Measurements from ENCODE around the gene FOXP1. TPM values are rescaled to one million over a fixed set of nuclear protein-coding genes. Genes with fewer than 3 reads are reported as not detected.

Gene FOXP1
- total RNA-seq, 1 experiment from 2014 or later = 75.3 TPM

DNA sequence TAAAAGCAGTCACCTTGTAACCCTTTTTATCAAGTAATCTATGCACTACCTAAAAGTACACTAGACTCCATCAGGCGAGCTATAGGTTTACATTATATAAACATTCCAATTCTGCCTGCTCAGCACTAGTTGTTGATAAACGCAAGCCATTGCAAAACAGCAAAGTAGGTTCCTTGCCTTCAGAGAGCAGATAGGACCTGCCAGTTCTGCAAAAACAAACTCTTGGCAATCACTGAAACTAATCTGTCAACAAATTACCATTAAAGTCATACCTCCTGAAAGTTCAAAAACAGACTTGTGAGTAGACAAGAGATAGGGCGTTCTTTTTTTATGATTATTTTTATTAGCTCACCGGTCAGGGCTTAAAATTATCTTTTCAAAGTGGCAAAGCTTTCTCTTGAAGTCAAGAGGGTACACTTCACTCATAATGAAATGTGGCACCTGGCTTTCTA, 392.5 kb downstream of the FOXP1 start:
- H3K56ac ChIP-seq (ENCODE audit: insufficient read length, low read depth, low read length) = no peak overlapping the region
- no peak overlapping the region for H3K4ac ChIP-seq (ENCODE audit: low read depth, low read length)
- H3T11ph ChIP-seq (ENCODE audit: low read length) = no peak overlapping the region
- H2AFZ ChIP-seq (ENCODE audit: low read length) = no peak overlapping the region
- TF ChIP-seq, protein P1, sequence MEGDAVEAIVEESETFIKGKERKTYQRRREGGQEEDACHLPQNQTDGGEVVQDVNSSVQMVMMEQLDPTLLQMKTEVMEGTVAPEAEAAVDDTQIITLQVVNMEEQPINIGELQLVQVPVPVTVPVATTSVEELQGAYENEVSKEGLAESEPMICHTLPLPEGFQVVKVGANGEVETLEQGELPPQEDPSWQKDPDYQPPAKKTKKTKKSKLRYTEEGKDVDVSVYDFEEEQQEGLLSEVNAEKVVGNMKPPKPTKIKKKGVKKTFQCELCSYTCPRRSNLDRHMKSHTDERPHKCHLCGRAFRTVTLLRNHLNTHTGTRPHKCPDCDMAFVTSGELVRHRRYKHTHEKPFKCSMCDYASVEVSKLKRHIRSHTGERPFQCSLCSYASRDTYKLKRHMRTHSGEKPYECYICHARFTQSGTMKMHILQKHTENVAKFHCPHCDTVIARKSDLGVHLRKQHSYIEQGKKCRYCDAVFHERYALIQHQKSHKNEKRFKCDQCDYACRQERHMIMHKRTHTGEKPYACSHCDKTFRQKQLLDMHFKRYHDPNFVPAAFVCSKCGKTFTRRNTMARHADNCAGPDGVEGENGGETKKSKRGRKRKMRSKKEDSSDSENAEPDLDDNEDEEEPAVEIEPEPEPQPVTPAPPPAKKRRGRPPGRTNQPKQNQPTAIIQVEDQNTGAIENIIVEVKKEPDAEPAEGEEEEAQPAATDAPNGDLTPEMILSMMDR (conservative IDR thresholded peaks at IDR 0.05) = no peak
- H4K8ac ChIP-seq (replicated peaks; ENCODE audit: insufficient read length, low read depth, low read length) = no peak overlapping the region
- no peak overlapping the region for H2BK20ac ChIP-seq (ENCODE audit: low read depth, low read length, poor library complexity, severe bottlenecking)
- H2BK12ac ChIP-seq (ENCODE audit: insufficient read length, low read depth, low read length) = no peak overlapping the region
- H3K9ac ChIP-seq (ENCODE audit: extremely low read depth, insufficient read length, low read length) = no peak overlapping the region
- no peak overlapping the region for H3K4me2 ChIP-seq (ENCODE audit: insufficient read depth, insufficient read length, low read length)
- Mint-ChIP-seq H3K4me1 (peaks cover 4 to 9% of the 10 kb centered on the region in 2 experiments; a peak in 3 of 4 replicates), H3K36me3 (ENCODE audit: insufficient read depth in 1 of 3, low read depth in 3 of 3) (peaks cover 0 to 20% (median 4%) of the 10 kb centered on the region in 3 experiments; a peak in 2 of 7 replicates), H3K4me3 (no peak overlapping the region), H3K27me3 (ENCODE audit: low read depth) (no peaks in the 10 kb centered on the region), H3K27ac (no peak overlapping the region), H3K9me3 (no peaks in the 10 kb centered on the region; a peak in 1 of 5 replicates)
- no peaks in the 10 kb centered on the region for H4K20me1 ChIP-seq (ENCODE audit: control insufficient read depth, insufficient read depth, insufficient read length)
- H2BK15ac ChIP-seq (ENCODE audit: low read depth, low read length) = no peak overlapping the region
- H4K91ac ChIP-seq (ENCODE audit: insufficient read length, low read depth, low read length) = no peak overlapping the region
- H2BK5ac ChIP-seq (ENCODE audit: insufficient read length, low read length) = no peak overlapping the region
- no peak for DNase-seq
- H2BK120ac ChIP-seq (ENCODE audit: low read depth, low read length, poor library complexity, severe bottlenecking) = no peak overlapping the region
- no peaks in the 10 kb centered on the region for H3K79me1 ChIP-seq (ENCODE audit: insufficient read depth, low read depth, low read length, poor library complexity, severe bottlenecking)
- no peaks in the 10 kb centered on the region for H3K27me3 ChIP-seq (ENCODE audit: insufficient read depth, low read length)
- H3K23me2 ChIP-seq (ENCODE audit: insufficient read length, low read depth, low read length, poor library complexity, severe bottlenecking) = no peaks in the 10 kb centered on the region
- no peak overlapping the region for H4K5ac ChIP-seq (ENCODE audit: insufficient read length, low read depth, low read length)
- H3K79me2 ChIP-seq (ENCODE audit: insufficient read depth, low read length) = no peaks in the 10 kb centered on the region
- no CpG with 5 or more reads among the region's 4 CpGs for WGBS (ENCODE audit: extremely low coverage, insufficient read length, low lambda C conversion rate)
- H3K4me1 ChIP-seq (ENCODE audit: insufficient read depth, low read length) = peaks cover 2% of the 10 kb centered on the region; the same call in 1 of the 2 replicates
- no peak overlapping the region for H3K14ac ChIP-seq (ENCODE audit: insufficient read depth, low read length)
- H3K27ac ChIP-seq (ENCODE audit: insufficient read length, low read depth, low read length) = no peak overlapping the region
- H3K23ac ChIP-seq (ENCODE audit: insufficient read length, low read depth, low read length) = no peak overlapping the region
- H3K18ac ChIP-seq (ENCODE audit: insufficient read length, low read depth, low read length) = no peak overlapping the region
- H3K9me3 ChIP-seq (ENCODE audit: control insufficient read depth, low read depth, low read length) = no peaks in the 10 kb centered on the region
- no peak overlapping the region for H2AK5ac ChIP-seq (ENCODE audit: insufficient read length, low read length)

Data from H9 (cell line).